GM19099 (cell line): ENCODE results near the gene FCN1.
A peak's percentile ranks its signal among the peaks of the same experiment; 100 is the strongest.

Experiments used
- POLR2A ChIP-seq: IDR thresholded peaks from 3 replicates; pipeline ENCODE4 v1.6.1; 2011; ENCODE audit warnings: low read depth; ENCODE audit not compliant: insufficient read length; ENCODE audit errors: extremely low read depth

Gene FCN1

GRCh38 chr9:134943411-134943810 is 25.7 kb upstream of the FCN1 start:
- TF ChIP-seq POLR2A, result no peak

GRCh38 chr9:134942788-134943184 is 25.1 kb upstream of the FCN1 start:
- no peak for TF ChIP-seq POLR2A

DNA sequence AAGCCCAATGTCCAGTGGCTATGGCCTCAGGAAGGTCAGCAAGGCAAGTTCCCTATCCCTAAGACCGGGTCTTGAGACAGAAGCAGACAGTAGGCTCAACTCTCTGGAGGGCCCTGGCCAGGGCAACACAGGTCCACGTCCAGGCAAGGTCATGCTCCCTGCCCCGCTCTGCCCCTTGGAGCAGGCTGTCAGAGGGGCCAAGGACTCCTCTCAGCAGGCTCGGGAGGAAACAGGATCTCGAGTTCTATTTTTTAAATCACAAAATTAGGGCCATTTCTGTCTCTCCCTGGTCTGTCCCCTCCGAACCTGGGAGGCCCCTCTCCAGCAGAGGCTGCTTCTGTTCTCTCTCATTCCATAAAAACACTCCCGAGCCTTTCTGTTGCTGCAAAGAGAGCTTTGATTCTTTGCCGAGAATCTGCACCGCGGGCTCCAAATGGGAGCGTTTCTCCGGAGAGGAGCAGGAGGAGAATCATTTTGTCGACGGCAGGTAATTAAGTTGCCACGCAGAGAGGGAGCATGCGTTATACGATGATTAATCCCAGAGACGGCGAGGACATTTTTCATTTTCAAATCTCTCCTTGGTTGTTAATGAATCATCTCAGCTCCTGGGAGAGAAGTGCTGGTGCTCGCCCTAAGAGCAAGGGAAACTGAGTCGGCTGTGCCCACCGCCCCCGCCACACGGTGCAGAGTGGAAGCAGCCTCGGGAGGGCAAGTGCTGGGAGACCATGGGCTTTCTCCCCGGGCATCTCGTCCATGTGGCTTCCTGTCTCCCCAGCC is 24.5 kb upstream of the FCN1 start:
- no peak for TF ChIP-seq POLR2A

DNA sequence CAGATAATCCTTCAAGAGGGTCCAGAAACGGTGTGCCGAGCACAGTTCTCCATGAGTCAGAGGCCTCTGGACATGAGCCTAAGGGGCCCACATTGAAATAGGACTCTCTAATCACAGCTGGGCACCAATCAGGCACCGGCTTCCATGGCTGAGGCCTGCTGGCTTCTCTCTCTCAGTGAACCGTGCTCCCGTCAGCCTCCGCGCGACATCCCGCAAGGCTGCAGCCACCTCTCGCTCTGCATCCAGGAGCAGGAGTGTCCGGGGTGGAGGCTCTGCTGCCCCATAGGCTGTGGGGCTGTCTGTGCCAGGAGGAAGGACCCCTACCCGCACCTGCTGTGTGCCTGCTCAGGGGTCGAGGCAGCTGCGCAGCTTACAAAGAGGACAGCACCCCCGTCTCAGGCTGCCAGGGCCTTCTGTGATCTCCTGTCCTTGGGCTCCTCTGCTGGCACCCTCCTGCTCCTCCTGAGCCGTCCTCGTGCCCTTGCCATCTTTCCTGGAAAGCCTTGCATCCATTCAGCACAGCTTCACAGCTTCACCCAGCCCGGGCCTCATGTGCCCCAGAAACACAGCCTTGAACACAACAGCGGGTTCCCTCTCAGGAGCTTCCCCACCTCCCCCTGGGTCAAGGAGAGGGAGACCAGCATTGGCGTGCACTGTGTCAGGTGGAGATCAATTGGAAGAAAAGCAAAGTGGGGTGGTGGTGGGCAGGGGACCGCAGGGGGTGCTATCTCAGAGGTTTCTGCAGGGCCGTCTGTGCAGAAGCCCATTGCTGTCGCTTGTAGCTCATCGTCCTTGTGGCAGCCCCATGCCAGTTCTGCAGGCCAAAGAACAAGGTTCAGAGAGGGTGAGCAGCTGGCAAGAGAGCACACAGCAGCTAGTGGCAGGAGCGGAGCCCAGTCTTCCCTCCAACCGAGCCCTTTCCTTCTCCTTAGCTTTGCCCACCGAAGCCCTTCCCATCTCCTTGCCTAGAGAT is 22.8 kb upstream of the FCN1 start:
- TF ChIP-seq POLR2A, result no peak

DNA sequence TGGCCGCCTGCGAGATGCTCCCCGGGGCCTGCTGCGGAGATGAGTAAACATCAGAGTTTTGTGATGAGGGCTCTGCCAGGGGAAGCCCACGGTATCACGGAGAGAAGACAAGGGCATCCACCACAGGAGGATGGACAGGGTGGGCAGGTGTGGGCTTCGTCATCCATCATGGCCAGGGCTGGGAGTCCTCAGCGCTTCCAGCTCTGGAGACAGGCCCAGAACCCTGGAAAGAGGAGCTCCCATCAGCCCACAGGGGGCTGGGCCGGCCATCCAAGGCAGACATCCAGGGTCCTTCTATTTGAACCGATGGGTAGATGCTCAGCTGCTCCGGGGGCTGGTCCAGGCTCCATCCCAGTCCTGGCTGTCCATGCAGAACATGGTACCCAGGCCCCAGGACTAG is 22.1 kb upstream of the FCN1 start:
- no peak for TF ChIP-seq POLR2A

- no peak for TF ChIP-seq POLR2A
Measured at GRCh38 chr9:134939080-134939733, 21.5 kb upstream of the FCN1 start.

DNA sequence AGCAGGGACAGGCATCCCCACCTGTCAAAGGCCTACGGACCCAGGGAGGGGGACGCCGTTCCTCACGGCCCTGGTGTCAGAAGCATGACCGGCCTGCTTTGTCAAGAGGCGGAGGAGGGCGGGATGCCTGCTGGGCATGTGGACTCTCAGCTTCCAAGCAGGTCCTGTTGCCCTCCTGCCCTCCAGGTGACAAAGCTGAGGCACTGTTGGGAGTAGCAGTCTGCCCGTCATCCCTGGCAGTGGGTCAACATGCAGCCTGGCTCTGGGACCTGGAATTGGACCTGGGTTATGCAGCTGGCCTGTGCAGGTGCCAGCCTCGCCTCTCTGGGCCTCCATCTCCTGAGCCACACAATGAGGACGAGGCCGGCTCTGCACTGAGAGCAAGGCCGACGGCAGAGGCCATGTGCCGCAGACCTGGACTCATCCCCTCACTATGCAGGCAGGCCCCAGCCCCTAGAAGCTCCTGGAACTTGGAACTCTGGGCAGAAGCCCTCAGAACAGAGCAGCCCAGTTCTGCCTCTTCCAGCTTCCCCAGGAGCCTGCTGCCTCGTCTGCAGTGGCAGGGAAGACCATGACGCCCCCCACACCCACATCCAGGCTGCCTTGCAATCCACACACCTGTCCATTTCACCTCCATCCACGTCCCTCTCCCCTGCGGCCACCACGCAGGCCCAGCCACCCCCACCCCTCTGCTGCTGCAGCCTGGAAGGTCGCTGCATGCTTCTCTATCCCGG is 20.8 kb upstream of the FCN1 start:
- no peak for TF ChIP-seq POLR2A

GRCh38 chr9:134937566-134938345 is 20.0 kb upstream of the FCN1 start:
- no peak for TF ChIP-seq POLR2A

GRCh38 chr9:134937164-134937555 is 19.4 kb upstream of the FCN1 start:
- TF ChIP-seq POLR2A, result no peak

GRCh38 chr9:134936346-134937163 is 18.8 kb upstream of the FCN1 start:
- TF ChIP-seq POLR2A, result peak; percentile 47

GRCh38 chr9:134935701-134936345 is 18.1 kb upstream of the FCN1 start:
- no peak for TF ChIP-seq POLR2A

DNA sequence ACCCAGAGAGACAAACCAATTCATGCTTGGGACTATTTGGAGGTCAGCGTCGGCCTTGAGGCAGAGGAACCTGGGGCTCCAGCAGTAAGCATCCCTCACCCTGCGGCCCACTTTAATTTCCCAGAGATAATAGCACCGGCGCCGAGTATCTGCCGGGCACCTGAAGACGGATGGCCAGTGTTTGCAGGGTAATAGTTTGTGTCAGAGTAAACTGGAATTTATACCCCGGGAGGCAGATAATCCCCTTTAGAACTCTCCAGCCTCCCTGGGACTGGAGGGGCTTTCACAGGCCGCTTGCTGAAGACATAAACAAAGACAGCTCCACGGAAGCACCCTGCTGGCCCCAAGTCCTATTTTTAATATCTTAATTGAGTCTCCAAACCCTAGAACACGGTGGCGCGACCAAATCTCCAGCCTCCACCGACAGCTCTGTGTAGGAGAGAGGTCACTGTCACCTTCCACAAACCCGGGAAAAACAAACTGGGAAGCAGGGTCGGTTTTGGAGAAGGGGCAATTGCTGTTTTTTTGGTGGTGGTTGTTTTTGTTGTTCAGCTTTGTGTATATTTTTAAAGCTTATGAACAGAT is 17.4 kb upstream of the FCN1 start:
- TF ChIP-seq POLR2A, result no peak
